GM18873 (cell line): ENCODE results near the gene THAP7.
"Not testable (repeated sequence)": the region's sequence is repeated elsewhere in the genome, so short reads cannot be mapped to it uniquely, and the experiment has no call there.

ENCODE experiments used
- ATAC-seq: cut with Tn5 transposase; IDR thresholded peaks from one replicate; pipeline ENCODE4 v1.9.1; 2021; ENCODE audit warnings: mild to moderate bottlenecking, moderate library complexity, moderate number of reproducible peaks; ENCODE audit not compliant: unreplicated experiment, low FRiP score

Gene THAP7

DNA sequence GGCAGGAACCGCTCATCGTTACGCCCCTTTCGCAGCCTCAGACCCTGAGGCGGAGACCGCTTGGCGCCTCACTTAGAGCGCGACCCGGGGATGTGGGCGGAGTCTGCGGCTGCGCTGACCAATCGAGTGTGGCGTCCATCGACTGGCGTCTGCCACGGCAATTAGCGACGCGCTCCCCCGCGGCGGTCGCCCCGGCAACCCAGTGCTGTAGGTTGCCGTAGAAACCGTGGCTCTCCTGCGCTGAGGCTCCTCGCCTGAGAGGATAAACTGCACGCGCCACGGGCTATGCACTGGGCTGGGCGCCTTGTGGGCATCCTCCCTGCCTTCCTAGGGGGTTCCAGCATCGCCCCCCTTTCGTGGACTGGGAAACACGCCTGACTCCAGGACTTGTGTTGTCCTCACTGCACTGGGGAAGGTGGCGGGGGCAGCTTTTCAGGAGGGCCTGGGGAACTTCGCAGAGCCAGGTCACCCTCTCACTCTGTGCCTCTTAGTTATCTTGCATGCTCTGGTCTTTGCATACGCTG, 12.3 kb upstream of the THAP7 start:
- peak; percentile 55 for ATAC-seq

- ATAC-seq, result no peak
Observed at GRCh38 chr22:21013657-21014201, 11.8 kb upstream of the THAP7 start.

DNA sequence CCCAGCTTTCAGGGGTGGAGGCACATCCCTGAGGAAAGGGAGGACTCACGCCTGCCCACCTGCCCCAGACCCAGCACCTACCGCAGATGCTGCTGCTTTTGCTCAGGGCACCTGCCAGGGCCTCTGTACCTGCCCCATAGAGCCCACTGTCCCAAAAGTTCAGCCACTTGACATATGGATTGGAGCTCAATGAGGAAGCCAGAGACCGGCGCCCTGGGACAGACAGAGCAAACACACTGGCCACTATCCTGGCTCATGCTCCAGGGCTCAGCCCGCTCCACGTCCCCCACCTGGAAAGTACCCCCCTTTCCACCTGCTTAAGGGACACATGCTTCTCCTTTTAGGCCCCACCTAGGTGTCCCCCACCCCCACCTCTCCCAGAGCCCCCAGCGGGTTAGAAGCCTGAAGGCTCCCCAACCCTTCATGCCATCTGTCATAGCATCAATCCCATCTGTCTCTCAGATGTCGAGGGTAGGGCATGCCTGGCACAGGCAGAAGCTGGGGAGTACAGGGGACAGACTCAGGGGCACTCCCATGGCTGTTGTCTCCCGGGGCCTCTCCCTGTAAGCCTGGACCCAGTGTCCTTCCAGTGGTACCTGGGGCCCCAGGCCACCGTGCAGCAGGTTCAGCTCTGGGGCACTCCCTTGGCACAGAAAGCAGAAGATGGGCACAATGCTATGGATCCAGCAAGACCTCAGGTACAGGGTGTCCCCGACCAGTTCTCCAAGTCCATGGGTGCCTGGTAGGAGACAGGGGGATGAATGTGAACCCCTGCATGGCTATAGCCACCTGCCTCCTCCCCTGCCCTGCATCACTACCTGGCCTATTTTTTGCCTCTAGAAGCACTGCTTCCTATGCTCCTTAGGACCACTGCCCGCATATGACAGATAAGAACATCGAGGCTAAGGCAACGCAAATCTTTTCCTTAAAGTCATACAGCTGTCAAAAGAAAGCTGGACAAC, 10.8 kb upstream of the THAP7 start:
- no peak for ATAC-seq

DNA sequence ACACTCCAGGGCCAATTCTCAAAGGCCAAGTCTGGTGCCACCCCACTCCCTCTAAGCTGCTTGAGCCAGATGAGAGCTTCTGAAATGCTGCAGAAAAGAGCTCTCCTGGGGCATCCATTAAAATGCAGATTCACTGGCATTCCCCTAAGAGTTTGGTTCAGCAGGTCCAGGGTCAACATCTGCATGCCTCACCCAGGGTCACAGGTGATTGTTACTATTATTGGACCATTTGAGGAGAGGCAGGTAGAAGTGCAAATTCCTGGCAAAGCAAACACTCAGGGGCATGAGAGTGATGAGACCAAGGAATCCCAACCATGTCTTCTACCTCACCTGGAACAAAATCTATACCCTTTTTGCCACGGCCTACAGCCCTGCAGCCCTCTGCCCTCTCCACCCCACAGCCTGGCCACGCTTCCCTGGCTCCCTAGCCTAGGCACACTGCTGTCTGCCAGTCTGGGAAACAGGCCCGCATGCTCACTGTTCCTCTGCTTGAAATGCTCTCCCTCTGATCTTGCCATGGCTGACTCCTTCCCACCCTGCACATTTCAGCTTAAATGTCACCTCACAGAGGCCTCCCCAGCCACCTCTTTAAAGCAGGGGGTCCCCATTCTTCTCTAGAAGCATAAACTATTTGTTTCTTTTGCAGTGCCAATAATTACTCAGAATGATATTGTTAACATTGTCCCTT, 8.7 kb upstream of the THAP7 start:
- ATAC-seq, result no peak

DNA sequence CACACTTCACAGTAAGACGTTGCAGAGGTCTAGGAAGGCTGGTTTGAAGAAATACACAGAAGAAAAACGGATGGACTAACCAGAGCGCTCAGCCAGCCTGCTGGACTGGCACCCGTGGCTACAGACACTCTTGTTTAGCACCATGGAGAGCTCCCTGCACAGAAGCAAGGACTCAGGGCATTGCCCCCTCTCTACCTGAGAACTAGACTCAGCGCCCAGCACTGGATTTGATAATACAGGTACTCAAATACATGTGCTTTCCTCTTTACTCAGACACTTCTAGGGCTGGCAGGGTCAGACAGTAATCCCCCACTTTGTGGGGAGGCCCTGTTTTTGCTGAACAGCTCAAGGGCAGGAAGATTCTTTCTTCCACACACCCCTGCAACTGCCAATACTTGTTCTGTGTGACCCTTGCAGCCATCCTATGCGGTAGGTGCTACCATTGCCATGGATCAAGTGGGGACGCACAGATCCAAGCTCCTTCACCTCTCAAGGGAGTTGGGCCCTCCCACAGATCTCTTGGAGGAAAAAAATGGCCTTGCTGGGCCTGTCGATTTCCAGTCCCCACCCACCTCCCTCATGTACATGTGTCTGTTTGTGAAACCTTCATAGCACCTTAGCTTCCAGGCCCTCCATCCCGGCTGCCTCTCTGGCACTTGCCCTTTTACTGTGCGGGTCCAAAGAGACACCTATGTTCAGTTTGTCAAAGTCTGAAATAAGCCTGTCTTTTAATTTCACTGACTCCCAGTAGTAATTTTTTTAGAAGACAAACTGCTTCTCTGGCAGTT, 7.9 kb upstream of the THAP7 start:
- no peak for ATAC-seq

DNA sequence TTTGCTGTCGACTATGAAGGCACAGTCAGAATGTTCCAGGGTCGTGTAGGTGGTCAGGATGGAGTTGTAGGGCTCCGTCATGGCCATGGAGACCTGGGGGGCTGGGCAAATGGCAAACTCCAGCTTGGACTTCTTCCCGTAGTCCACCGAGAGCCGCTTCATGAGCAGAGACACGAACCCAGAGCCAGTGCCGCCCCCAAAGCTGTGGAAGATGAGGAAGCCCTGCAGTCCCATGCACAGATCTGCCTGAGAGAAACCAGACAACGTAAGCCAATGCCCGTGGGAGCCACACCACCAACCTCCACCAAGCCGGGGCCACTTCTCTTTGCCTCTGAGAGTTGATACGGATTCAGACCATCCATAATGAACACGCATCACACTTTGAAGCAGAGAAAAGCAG, 7.3 kb upstream of the THAP7 start:
- not testable (repeated sequence) for ATAC-seq

- no peak for ATAC-seq
Observed at GRCh38 chr22:21003782-21004181, 1.9 kb upstream of the THAP7 start.

GRCh38 chr22:21000987-21001600, 824 bp downstream of the THAP7 start:
- no peak for ATAC-seq

- no peak for ATAC-seq
Observed at GRCh38 chr22:21000207-21000986, 1.5 kb downstream of the THAP7 start.

GRCh38 chr22:20999350-21000206, 2.3 kb downstream of the THAP7 start:
- ATAC-seq, result no peak

DNA sequence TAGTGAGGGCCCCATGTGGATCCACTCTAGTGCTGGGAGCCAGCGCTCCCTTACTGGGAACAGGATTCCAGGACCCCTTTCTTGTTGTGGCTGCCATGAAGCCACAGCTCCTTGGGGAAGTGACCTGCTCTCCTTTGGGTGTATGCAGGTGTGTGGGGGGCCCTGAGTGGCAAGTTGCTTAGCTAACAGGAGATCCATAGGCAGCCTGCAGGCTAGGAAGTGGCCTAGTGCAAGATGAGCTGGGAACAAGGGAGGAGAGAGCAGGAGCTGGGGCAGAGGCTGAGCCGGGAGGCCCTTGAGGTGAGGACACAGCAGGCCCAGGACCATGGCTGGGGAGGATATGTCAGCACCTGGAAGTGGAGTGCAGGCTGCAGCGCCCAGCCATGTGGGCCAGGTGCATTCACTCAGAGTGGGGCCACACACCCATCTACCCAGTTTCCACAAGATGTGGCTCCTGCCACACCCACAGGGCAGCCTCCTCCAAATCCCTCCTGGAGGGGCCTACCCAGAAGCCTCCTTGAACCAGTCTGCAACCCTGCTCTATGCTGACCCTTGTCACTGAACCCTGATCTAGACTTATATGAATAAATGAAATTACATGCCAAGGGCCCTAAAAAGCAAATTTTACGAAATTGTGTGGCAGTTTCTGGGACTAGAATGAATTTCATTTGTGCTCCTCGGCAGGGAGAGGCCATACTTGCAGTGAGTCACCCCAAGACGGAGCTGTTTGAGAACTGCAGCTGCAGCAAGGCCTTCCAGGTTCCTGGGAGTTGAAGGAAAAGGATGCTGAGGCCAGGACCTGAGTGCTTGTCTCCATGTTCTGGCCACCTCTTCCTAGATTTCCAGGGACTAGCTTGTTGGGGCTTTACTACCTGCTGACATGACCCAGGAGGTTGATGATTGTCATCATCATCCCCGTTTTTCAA, 3.2 kb downstream of the THAP7 start:
- no peak for ATAC-seq

- no peak for ATAC-seq
Observed at GRCh38 chr22:20997536-20998257, 4.2 kb downstream of the THAP7 start.

- ATAC-seq, result no peak
Observed at GRCh38 chr22:20996598-20997535, 5.1 kb downstream of the THAP7 start.

DNA sequence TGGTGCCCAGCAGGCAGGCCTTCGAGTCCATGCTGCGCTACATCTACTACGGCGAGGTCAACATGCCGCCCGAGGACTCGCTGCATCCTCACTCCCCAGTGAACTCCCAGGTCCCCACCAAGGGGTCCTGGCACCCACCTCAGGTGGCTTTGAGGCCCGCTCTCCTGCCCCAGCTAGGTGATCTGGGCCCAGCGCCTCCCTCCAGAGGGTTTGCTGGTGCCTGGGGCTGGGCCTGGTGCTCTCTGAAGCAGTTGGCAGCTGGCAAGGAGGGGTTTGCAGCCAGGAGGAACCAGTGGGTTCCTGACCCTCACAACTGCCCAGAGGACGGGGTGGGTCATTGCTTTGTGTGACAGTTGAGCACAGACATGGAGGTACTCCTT, 5.9 kb downstream of the THAP7 start:
- no peak for ATAC-seq

- no peak for ATAC-seq
Observed at GRCh38 chr22:20995329-20996030, 6.4 kb downstream of the THAP7 start.
